Activated CD4-positive, alpha-beta T cell treated with anti-CD3 and anti-CD28 coated beads, Interleukin-2, Interleukin-6, amounts not matched to agents 100 ng/mL and 50 ng/mL, durations not matched to agents 16 hours and 8 hours (primary cell): ENCODE results near the gene MAP3K21.

Experiments used
- DNase-seq: peaks from one replicate; pipeline ENCODE4 v3.0.0-alpha.2; 2020

MAP3K21 gene

DNA sequence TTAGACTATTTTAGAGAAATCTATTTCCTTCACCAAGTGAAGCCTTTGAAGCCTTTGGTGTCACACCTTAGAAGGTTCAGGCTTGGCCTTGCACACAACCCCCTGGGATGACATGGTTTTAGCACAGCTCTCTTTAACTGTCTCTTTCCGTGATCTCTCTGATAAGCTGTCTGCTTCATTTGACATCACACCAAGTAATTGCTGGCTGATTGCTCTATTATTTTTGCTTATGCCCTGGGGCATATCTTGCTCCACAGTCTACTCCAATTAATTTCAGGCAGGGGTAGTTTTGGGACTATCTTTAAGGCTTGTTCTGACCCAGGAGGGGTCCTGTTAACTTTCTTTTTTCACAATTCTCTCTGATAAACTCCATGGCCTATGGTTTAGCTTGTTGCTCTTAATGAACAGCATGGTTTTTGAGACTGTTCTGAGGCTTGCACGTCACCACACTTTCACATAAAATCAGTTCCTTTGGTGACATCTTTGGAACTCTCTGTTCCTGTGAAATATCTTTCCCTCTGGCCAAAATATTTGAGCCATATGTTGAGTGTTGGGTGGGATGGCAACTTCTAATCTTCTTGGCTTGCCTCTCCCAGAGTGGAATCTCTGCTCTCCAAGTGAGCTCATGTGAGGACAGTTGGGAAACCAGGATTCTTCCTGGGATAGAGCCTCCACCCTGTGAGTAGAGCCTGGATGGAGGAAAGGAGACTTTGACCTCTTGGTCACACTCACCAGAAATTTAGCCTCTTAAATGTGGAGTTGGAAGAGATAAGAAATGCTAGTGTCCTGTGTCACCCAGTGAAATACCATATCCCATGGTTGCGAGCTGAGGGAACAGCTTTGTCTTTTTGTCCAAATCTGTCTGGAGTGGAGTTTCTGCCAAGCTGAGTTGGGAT, 63.6 kb downstream of the MAP3K21 start:
- no peak for DNase-seq

DNA sequence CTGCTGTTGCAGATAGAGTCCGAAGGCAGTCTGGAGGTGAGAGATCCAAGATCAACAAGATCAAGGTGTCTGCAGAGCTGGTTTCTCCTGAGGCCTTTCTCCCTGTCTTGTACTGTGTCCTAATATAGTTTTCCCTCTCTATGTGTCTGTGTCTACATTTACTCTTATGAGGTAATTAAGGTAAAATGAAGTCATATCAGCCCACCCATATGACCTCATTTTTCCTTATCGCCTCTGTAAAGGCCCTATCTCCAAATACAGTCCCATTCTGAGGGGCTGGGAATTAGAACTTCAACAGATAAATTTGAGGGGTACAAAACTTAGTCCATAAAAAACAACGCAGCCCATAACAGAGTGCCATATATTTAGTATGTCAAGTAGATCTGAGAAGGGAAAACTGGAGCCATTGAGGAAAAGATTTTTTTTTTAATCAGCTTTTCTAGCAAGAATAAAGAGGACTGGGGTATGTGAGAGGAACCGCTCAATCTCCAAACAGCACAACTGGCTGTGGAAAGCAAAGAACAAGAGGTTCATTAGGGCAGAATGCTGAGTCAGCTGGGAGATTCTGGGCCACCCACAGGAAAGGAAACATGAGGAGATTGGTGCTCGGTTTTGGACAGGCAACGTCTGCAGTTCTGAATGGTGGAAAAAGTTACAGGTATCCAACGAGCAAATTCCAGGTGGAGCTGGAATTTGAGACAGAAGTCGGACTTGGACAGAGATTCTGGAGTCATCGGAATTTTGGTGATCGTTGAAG, 65.7 kb downstream of the MAP3K21 start:
- no peak for DNase-seq

DNA sequence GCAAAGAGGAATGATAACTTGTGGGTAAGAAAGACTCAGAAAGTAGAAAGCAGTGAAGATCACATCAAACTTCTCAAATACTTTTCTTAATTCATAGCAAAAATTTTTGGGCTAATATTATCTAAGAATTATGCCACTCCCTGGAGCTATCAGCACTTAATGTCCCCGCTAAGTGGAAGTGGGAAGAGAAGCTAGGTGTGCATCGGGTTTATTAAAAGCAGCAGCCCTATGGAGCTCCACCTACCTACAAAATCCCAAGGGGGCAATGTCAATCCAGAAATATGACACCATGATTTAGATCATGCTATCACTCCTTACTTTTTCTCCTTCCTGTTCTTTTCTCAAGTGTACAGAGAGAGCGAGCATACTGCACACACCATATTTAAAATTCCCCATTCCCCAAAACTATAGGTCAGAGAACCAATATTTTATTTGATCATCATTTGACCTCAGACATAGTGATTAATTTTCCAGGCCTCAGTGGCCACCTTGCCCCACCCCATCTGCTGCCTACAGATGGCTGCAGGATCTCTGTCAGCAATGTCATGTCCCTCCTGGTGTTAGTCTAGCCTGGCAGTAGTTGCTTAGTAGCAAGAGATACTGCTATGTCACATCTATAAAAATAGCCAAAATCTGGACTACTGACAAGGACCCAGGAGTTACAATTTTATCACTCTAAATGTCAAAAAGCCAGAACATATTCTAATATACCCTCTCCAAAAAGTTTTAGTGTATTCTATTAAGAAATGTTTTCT, 66.6 kb downstream of the MAP3K21 start:
- DNase-seq = no peak

DNA sequence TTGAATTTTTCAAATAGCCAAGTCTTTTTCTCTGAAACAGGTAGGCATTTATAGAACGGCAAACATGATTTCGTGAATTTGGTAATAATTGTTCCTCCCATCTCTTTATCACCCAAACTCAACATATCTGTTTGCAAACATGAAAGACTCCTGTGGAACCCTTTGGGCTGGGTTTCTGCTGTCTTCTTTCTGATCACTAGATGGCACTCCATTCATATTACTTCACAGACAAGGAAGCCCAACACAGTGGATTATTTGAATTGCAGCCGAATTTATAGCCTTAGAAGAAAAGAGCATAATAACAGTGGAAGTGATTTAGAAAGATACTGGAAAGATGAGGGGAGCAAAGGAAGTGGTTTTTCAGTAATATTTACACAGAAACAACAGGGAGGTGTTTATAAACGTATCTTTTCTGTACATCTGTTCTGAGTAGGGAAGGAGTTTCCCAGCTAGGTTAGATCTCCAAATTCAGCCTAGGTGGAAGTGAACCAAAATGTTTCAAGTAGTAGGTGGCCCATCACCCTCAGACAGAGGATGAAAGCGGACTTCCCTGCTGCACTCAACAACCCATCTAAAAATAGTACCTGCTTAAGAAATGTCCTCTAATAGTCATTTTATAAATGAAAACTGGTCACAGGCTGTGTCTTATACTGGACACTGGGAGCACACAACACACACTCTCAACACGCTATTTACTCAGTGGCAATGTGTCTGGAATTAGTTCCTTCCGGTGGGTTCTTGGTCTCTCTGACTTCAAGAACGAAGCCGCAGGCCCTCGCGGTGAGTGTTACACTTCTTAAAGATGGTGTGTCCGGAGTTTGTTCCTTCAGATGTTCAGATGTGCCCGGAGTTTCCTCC, 67.6 kb downstream of the MAP3K21 start:
- DNase-seq = peak; percentile 72

DNA sequence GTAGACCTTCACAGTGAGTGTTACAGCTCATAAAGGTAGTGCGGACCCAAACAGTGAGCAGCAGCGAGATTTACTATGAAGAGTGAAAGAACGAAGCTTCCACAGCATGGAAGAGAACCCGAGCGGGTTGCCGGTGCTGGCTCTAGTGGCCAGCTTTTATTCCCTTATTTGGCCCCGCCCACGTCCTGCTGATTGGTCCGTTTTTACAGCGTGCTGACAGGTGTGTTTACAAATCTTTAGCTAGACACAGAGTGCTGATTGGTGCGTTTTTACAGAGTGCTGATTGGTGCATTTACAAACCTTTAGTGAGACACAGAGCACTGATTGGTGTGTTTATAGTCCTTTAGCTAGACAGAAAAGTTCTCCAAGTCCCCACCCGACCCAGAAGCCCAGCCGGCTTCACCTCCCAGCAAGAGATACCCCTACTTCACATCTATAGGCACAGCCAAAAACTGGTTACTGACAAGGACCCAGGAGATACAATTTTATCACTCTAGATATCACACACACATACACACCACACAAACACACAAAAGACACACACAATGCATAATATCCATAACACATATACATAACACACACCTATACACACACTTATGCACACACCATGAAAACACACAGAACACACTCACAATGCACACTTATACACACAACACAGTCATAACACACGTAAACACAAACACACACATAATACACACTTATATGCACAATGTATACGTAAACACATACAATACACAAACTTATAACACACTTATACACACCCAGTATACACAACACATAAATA, 68.5 kb downstream of the MAP3K21 start:
- no peak for DNase-seq

DNA sequence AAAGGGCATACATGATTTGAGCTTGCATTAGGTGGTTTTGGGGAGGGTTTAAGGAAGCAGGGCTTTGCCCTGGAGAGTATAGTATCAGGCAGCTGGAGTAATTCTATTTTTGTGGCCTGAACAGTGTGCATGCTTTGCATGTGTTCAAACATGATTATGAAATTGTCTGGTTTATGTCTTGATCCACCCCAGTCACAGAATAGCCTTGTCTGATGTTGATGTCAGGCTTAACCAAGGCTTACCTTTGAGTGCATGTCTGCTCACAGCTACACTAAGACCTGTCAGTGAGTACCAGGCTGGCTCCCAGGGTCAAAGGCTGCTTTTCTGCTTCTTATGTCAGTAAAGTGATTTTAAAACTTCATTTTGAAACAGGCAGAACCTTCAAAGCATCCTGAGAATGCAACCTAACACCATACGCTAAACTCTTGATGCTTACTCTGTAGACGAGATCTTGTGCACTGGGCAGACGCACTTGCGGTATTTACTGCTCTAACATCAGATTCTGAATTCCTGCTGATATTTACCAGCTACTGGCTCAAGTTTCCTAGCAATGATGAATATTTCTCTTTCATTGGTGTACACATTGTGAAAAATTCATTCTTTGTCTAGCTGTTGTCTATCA, 78.9 kb downstream of the MAP3K21 start:
- no peak for DNase-seq

DNA sequence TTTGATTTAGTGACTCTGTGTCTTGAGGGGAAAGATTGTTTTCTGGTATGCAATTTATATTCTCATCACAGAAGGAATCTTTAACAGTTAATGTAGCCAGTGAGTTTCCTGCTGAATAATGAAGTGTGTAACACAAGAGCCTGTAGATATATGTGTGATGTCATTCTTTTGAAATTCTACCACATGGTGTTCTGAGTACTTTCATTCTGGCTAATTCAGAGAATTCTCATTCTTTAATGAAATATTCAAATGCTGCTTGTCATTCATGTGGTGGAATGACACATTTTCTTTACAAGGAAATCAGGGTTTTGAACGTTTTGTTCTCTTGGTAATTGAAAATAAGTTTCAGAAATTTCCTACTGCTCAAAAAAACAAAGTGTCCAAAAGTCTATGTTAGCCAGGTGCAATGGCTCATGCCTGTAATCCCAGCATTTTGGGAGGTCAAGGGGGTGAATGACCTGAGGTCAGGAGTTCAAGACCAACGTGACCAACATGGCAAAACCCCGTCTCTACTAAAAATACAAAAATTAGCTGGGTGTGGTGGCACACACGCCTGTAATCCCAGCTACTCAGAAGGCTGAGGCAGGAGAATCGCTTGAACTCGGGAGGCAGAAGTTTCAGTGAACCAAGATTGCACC, 79.6 kb downstream of the MAP3K21 start:
- peak; percentile 62 for DNase-seq

DNA sequence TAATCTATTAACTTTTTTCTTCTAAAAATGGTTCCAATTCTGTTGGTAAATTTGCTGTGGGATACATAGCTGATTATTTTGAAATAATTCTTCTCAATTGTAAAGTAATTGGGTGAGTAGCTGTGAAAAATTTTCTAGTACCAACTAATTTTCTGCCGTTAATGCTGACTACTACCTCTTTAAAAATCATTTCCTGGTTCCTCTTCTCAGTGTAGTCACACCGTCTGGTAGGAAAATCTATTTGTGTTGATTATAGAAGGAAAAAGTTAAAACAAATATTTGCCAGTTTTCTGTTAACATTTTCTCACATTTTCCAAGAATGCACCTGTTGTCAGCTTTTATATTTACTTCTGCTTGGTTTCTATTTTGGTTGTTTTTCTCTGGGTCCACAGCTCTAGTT, 82.0 kb downstream of the MAP3K21 start:
- no peak for DNase-seq

DNA sequence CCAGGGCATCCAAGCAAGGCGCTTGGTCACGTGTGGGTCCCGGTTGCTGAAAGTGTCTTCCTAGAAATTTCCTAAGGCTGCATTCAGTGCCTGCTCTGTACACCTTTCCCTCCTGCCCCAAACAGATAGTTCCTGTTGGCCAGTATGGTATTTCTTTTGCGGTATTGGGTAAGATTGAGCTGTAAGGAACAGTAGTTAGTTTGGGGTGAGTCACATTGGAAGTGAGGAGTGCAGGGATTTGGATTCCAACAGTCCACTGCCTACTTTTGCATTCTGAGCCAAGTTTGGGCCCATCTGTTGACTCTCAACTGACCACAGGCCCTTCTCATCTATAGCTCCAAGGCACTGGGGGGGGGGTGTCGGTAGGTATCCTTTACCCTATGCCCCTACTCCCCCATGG, 83.4 kb downstream of the MAP3K21 start:
- no peak for DNase-seq

DNA sequence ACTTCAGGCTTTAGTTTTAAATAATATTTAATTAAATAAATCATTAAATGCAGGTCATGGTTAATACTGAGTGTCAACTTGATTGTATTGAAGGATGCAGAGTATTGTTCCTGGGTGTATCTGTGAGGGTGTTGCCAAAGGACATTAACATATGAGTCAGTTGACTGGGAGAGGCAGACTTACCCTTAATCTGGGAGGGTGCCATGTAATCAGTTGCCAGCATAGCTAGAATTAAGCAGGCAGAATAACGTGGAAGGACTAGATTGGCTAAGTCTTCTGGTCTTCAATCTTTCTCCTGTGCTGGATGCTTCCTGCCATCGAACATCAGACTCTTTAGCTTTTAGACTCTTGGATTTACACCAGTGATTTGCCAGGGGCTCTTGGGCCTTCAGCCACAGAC, 85.3 kb downstream of the MAP3K21 start:
- no peak for DNase-seq

DNA sequence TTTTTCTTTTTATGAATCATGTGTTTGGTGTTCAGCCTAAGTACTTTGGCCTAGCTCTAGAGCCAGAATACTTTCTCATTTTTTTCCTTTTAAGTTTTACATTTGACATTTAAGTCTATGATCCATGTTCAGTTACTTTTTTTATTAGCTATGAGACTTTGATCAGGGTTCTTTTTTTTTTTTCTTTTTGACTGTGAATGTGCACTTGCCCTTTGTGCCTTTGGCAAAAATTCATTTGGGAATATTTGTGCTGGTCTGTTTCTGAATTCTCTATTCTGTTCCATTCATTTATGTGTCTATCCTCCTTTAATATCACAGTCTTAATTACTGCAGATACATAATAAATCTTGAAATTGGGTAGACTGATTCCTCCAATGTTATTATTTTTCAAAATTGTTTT, 93.8 kb downstream of the MAP3K21 start:
- no peak for DNase-seq

DNA sequence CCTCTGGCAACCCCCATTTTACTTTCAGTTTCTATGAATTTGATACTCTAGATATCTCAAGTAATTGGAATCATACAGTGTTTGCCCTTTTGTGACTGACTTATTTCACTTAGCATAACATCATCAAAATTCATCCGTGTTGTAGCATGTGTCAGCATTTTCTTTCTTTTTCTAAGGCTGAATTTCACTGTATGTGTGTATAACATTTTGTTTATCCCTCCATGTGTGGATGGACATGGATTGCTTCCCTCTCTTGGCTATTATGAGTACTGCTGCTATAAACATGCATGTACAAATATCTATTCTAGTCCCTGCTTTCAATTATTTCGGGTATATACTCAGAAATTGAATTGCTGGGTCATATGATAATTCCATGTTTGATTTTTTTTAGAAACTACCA, 97.3 kb downstream of the MAP3K21 start:
- no peak for DNase-seq

DNA sequence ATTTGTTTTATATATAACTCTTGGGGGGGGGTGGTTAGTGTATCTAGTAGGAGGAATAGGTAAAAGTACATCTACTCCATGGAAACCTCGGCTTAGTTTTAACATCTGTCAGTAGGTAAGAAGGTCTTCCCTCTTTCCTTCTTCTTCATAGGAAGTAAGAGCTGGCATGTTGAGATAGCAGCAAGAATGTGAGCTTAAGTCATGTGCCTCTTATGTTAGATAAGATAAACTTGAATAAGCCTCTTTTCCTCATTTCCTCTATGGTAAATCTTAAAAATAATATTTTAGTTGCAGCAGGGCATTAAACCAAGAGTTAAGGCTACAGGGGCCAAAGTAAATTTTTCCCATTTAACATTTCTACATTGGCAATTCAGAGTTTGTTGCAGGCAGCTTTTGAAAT, 100.4 kb downstream of the MAP3K21 start:
- DNase-seq = no peak

DNA sequence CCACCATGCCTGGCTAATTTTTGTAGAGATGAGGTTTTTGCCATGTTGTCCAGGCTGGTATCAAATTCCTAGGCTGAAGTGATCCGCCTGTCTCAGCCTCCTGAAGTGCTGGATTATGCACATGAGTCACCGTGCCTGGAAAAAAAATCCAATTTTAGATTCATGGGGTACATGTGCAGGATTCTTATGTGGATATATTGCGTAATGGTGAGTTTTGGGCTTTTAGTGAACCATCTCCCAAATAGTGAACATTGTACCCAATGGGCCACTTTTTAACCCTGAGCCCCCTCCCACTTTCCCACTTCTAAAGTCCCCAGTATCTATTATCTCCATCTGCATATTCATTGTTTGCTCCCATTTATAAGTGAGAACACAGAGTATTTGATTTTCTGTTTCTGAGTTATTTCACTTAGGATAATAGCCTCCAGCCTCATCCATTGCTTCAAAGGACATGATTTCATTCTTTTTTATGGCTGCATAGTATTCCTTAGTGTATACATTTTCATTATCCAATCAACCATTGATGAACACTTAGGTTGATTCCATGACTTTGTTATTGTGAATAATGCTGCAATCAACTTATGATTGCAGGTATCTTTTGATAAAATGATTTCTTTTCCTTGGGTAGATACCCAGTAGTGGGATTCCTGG, 104.4 kb downstream of the MAP3K21 start:
- no peak for DNase-seq

DNA sequence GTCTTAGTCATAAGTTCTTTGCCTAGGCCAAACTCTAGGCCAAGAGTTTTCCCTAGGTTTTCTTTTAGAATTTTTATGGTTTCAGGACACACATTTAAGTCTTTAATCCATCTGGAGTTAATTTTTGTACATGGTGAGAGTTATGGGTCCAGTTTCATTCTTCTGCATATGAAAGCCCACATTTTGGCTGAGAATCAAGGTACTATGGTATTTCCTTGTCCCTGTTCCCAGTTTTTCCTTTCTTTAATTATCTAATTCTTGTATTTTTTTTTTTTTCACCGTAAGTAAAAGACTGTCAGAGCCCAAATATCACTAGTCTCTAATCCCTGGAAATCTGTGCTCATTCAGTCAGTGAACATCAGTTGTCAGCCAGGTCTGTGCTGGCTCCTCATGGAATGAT, 105.4 kb downstream of the MAP3K21 start:
- DNase-seq = no peak

DNA sequence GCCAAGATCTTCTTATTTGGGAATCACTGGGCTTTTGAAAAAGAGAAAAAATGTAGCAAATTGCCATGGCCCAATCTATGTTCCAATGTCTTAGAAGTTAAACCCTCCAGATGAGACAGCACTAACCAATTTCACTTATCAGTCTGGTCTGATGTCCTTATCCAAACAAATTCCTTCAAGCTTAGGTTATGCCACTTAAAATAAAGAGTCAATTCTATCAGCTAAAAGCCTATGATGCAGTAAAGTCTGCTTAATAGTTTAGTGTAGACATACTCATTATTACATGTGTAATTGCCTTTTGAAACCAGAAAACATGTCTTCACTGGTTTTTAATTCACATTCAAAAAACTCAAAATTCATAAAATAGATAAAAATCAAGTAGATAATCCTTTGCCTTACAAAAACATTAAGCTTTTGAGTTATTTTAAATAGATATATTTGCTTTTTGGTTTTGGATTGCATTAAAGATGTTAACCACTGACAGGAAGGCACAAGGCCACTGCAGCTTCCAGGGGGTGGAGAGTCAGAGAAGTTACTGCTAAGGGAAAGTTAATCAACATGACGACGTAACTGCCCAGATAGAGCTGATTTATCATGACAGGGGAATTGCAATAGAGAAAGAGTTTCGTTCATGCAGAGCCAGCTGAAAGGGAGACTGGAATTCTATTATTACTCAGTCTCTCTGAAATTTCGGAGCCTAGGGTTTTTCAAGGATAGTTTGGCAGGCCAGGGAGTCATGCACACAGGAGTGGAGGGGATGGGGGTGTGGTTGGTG, 106.1 kb downstream of the MAP3K21 start:
- no peak for DNase-seq
